A673 (cell line): ENCODE results near the gene SMOC2. TPM values are rescaled to one million over a fixed set of nuclear protein-coding genes. Genes with fewer than 3 reads are reported as not detected.

ENCODE experiments used
- BruUV-seq: library from RNA; stranded (reverse); fragments of 400-500 nt; replicated peaks from 2 replicates; lab custom pipeline; 2021; lab: Mats Ljungman, UMichigan
- CTCF ChIA-PET: fragments of 300-600 bp; sonication (Branson Sonifier 250); formaldehyde crosslinking; loops from one replicate; lab custom pipeline; 2022; ENCODE audit warnings: antibody characterized with exemption; lab: Charles Lee
- POLR2A ChIA-PET: fragments of 300-600 bp; sonication (Branson Sonifier 250); formaldehyde crosslinking; loops from one replicate; lab custom pipeline; 2022; ENCODE audit warnings: antibody characterized with exemption; ENCODE audit not compliant: low non-redundant PET; lab: Charles Lee
- DNase-seq: peaks from one replicate; pipeline ENCODE4 v3.0.0-alpha.2; 2015; ENCODE audit warnings: low spot score
- H3K27ac ChIP-seq: fragments of 200-600 bp; sonication (generic); 2 replicates; pipeline ENCODE4 v1.5.1; 2016; ENCODE audit warnings: mixed run types, low read depth, mild to moderate bottlenecking, mixed read lengths, antibody characterized with exemption, low read length; ENCODE audit not compliant: poor library complexity, severe bottlenecking
- H3K27me3 ChIP-seq: fragments of 200-600 bp; sonication (generic); replicated peaks from 2 replicates; pipeline ENCODE4 v1.6.1; 2017; ENCODE audit warnings: mixed run types, low read depth, mild to moderate bottlenecking, mixed read lengths, antibody characterized with exemption, low read length; ENCODE audit not compliant: insufficient read depth, poor library complexity
- H3K36me3 ChIP-seq: fragments of 200-600 bp; sonication (generic); 2 replicates; pipeline ENCODE4 v1.6.1; 2016; ENCODE audit warnings: mixed run types, mild to moderate bottlenecking, mixed read lengths, antibody characterized with exemption, low read length; ENCODE audit not compliant: insufficient read depth, poor library complexity, severe bottlenecking
- H3K4me1 ChIP-seq: fragments of 200-600 bp; sonication (generic); 2 replicates; pipeline ENCODE4 v1.6.1; 2017; ENCODE audit warnings: mixed run types, mild to moderate bottlenecking, mixed read lengths, antibody characterized with exemption, low read length; ENCODE audit not compliant: insufficient read depth, poor library complexity, severe bottlenecking
- H3K4me3 ChIP-seq: fragments of 200-600 bp; sonication (generic); 2 replicates; pipeline ENCODE4 v1.5.1; 2016; ENCODE audit warnings: low read depth, mixed run types, mild to moderate bottlenecking, mixed read lengths, low read length; ENCODE audit not compliant: poor library complexity, severe bottlenecking
- H3K9me3 ChIP-seq: fragments of 200-600 bp; sonication (generic); 2 replicates; pipeline ENCODE4 v1.6.1; 2016; ENCODE audit warnings: mixed run types, low read depth, mild to moderate bottlenecking, mixed read lengths, antibody characterized with exemption, low read length; ENCODE audit not compliant: poor library complexity, severe bottlenecking
- EZH2 ChIP-seq: fragments of 200-600 bp; sonication (generic); IDR thresholded peaks from 2 replicates; pipeline ENCODE4 v1.6.1; 2017; ENCODE audit warnings: borderline replicate concordance, low read depth, mild to moderate bottlenecking, mixed read lengths, antibody characterized with exemption, low read length; ENCODE audit not compliant: poor library complexity, severe bottlenecking
- intact Hi-C: fragments of 100-400 bp; cut with micrococcal nuclease; formaldehyde crosslinking; loops from one replicate; pipeline ENCODE4 v1.10.0; 2022; ENCODE audit not compliant: unreplicated experiment
- total RNA-seq: library from RNA; stranded (reverse); gene quantifications from 2 replicates; pipeline ENCODE4 v1.2.3, GENCODE V29; 2021
- TF ChIP-seq, protein P1 (sequence below): fragments of 300-800, 200-600 bp; sonication (generic); conservative IDR thresholded peaks from 2 replicates; pipeline ENCODE4 v1.5.1; 2017; ENCODE audit warnings: low read depth, mild to moderate bottlenecking, antibody characterized with exemption, low read length, moderate library complexity, mixed read lengths

Gene SMOC2
- total RNA-seq, 1 experiment from 2014 or later: 1.8 TPM

- H3K27me3 ChIP-seq: peaks cover 12% of the 10 kb centered on the region
- TF ChIP-seq EZH2: no peak
- TF ChIP-seq, protein P1, sequence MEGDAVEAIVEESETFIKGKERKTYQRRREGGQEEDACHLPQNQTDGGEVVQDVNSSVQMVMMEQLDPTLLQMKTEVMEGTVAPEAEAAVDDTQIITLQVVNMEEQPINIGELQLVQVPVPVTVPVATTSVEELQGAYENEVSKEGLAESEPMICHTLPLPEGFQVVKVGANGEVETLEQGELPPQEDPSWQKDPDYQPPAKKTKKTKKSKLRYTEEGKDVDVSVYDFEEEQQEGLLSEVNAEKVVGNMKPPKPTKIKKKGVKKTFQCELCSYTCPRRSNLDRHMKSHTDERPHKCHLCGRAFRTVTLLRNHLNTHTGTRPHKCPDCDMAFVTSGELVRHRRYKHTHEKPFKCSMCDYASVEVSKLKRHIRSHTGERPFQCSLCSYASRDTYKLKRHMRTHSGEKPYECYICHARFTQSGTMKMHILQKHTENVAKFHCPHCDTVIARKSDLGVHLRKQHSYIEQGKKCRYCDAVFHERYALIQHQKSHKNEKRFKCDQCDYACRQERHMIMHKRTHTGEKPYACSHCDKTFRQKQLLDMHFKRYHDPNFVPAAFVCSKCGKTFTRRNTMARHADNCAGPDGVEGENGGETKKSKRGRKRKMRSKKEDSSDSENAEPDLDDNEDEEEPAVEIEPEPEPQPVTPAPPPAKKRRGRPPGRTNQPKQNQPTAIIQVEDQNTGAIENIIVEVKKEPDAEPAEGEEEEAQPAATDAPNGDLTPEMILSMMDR: no peak
- no peaks in the 10 kb centered on the region for H3K4me1 ChIP-seq
- ChIA-PET POLR2A (no interaction called here), CTCF (no interaction called here)
- BruUV-seq: no TSS peak
- no peak for DNase-seq
- intact Hi-C loops: no loop called here
- H3K4me3 ChIP-seq: no peak overlapping the region
- no peaks in the 10 kb centered on the region for H3K9me3 ChIP-seq
- no peak overlapping the region for H3K27ac ChIP-seq
- H3K36me3 ChIP-seq: no peaks in the 10 kb centered on the region
Measured at GRCh38 chr6:168678077-168678476, 237.1 kb downstream of the SMOC2 start.

DNA sequence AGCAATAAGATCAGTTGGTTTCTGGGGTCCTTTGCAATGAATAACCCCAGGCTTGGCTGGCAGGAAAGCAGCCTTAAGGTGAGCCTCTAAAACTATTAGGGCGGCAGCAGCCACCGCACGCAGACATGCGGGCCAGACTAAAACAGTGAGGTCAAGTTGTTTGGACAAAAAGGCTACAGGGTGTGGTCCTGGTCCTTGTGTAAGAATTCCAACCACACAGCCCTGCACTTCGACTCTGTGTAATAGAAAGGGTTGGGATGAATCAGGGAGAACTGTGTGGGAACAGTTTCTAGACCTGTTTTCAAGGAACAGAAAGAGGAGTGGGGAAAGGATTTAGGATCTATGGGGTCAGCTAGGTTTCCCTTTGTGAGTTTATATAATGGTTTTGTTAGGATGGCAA lies 237.6 kb downstream of the SMOC2 start:
- no peaks in the 10 kb centered on the region for H3K9me3 ChIP-seq
- DNase-seq: no peak
- no peaks in the 10 kb centered on the region for H3K36me3 ChIP-seq
- H3K4me1 ChIP-seq: no peaks in the 10 kb centered on the region
- peaks cover 7% of the 10 kb centered on the region for H3K27me3 ChIP-seq
- intact Hi-C loops: no loop called here
- no TSS peak for BruUV-seq
- TF ChIP-seq EZH2: no peak
- TF ChIP-seq, protein P1: no peak
- no peak overlapping the region for H3K27ac ChIP-seq
- ChIA-PET CTCF (no interaction called here), POLR2A (no interaction called here)
- no peak overlapping the region for H3K4me3 ChIP-seq

- ChIA-PET POLR2A (no interaction called here), CTCF (no interaction called here)
- Histone ChIP-seq H3K27ac (no peak overlapping the region), H3K4me1 (no peaks in the 10 kb centered on the region), H3K27me3 (peaks cover 5% of the 10 kb centered on the region), H3K4me3 (no peak overlapping the region), H3K9me3 (no peaks in the 10 kb centered on the region), H3K36me3 (no peaks in the 10 kb centered on the region)
- no TSS peak for BruUV-seq
- no peak for TF ChIP-seq EZH2
- TF ChIP-seq, protein P1: no peak
- DNase-seq: no peak
- intact Hi-C loops: no loop called here
Measured at GRCh38 chr6:168681748-168682147, 240.8 kb downstream of the SMOC2 start.
